Measurements from ENCODE around the gene CC2D1A. TPM values are rescaled to one million over a fixed set of nuclear protein-coding genes. Genes with fewer than 3 reads are reported as not detected.

The CC2D1A gene
- total and polyA plus RNA-seq, 2 donors from 2014 or later: 28.8 to 36.9 TPM

DNA sequence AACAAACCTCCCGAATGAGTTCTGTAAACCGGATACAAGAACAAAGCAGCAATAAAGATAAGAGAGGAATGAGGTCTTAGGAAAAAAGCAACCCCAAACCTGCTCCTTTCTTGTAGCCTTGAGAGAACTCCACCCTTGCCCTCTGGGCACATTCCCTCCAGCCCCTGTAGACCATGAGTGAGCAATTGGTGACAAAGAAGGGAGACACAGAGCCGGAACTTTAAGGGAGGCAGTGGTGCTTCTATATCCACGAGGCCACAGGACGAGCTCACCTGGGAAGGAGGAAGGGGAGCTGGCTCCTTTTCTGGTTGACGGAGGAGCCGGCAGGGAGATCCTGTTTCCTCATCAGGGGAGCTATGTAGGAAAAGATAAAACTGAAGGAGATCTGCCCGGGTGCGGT, 13.1 kb upstream of the CC2D1A start:
- TF ChIP-seq, protein P1, sequence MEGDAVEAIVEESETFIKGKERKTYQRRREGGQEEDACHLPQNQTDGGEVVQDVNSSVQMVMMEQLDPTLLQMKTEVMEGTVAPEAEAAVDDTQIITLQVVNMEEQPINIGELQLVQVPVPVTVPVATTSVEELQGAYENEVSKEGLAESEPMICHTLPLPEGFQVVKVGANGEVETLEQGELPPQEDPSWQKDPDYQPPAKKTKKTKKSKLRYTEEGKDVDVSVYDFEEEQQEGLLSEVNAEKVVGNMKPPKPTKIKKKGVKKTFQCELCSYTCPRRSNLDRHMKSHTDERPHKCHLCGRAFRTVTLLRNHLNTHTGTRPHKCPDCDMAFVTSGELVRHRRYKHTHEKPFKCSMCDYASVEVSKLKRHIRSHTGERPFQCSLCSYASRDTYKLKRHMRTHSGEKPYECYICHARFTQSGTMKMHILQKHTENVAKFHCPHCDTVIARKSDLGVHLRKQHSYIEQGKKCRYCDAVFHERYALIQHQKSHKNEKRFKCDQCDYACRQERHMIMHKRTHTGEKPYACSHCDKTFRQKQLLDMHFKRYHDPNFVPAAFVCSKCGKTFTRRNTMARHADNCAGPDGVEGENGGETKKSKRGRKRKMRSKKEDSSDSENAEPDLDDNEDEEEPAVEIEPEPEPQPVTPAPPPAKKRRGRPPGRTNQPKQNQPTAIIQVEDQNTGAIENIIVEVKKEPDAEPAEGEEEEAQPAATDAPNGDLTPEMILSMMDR (IDR thresholded peaks at IDR 0.05; ENCODE audit: borderline replicate concordance, extremely low read depth, insufficient read depth): no peak
- H3K27me3 ChIP-seq (ENCODE audit: control insufficient read depth, insufficient read depth, low read length): no peaks in the 10 kb centered on the region
- intact Hi-C loops (cut with DNase I): no loop called here
- H3K4me1 ChIP-seq (ENCODE audit: control insufficient read depth in 2 of 3, insufficient read depth in 2 of 3, low read depth in 1 of 3, low read length in 3 of 3): no peaks in the 10 kb centered on the region
- H3K4me3 ChIP-seq (ENCODE audit: low read length in 3 of 3): no peak overlapping the region
- H3K27ac ChIP-seq (ENCODE audit: low read depth in 2 of 2, low read length in 2 of 2): no peak overlapping the region
- H3K9me3 ChIP-seq (ENCODE audit: control insufficient read depth in 2 of 3, insufficient read depth in 1 of 3, low read length in 3 of 3): no peaks in the 10 kb centered on the region
- DNase-seq (no peak), FAIRE-seq (no peak)
- H3K9ac ChIP-seq (ENCODE audit: low read length in 3 of 3): no peak overlapping the region
- H3K36me3 ChIP-seq (ENCODE audit: control insufficient read depth in 2 of 3, insufficient read depth in 3 of 3, low read length in 3 of 3): no peaks in the 10 kb centered on the region

DNA sequence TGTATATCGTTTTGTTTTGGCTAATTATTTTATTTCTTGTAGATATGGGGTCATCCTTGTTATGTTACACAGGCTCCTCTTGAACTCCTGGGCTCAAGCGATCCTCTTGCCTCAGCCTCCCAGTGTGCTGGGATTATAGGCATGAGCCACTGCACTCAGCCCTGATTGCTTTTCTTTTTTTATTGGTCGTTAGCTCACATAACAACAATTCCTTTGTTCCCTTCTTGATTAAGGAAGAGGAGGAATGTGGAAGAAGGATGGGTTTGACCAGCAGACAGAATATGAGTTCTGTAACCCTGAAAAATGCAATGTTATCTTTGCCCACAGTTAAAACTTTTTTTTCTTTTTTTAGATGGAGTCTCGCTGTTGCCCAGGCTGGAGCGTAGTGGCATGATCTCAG, 11.4 kb upstream of the CC2D1A start:
- Histone ChIP-seq H3K27me3 (ENCODE audit: control insufficient read depth, insufficient read depth, low read length) (no peaks in the 10 kb centered on the region), H3K36me3 (ENCODE audit: control insufficient read depth in 2 of 3, insufficient read depth in 3 of 3, low read length in 3 of 3) (no peaks in the 10 kb centered on the region), H3K9ac (ENCODE audit: low read length in 3 of 3) (no peak overlapping the region), H3K4me1 (ENCODE audit: control insufficient read depth in 2 of 3, insufficient read depth in 2 of 3, low read depth in 1 of 3, low read length in 3 of 3) (no peaks in the 10 kb centered on the region), H3K9me3 (ENCODE audit: control insufficient read depth in 2 of 3, insufficient read depth in 1 of 3, low read length in 3 of 3) (no peaks in the 10 kb centered on the region), H3K4me3 (ENCODE audit: low read length in 3 of 3) (no peak overlapping the region), H3K27ac (ENCODE audit: low read depth in 2 of 2, low read length in 2 of 2) (no peak overlapping the region)
- no peak for FAIRE-seq
- TF ChIP-seq, protein P1 (IDR thresholded peaks at IDR 0.05; ENCODE audit: borderline replicate concordance, extremely low read depth, insufficient read depth): no peak
- no peak for DNase-seq
- intact Hi-C loops (cut with DNase I): no loop called here

DNA sequence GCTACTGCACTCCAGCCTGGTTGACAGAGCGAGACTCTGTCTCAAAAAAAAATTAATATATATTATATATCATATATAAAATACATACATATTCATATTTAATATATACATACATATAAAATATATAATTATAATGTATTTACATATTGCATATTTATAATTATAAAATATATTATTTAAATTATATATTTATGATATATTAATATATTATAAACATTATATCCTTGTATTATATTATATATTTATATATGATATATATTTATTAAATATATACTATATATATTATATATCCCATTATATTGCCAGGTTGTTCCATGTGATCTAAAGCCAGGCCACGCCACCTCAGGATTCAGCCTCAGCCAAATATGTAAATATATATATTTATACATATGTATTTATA, 9.8 kb upstream of the CC2D1A start:
- Histone ChIP-seq H3K4me1 (ENCODE audit: control insufficient read depth in 2 of 3, insufficient read depth in 2 of 3, low read depth in 1 of 3, low read length in 3 of 3) (no peaks in the 10 kb centered on the region), H3K27me3 (ENCODE audit: control insufficient read depth, insufficient read depth, low read length) (no peaks in the 10 kb centered on the region), H3K9ac (ENCODE audit: low read length in 3 of 3) (no peak overlapping the region), H3K9me3 (ENCODE audit: control insufficient read depth in 2 of 3, insufficient read depth in 1 of 3, low read length in 3 of 3) (no peaks in the 10 kb centered on the region), H3K36me3 (ENCODE audit: control insufficient read depth in 2 of 3, insufficient read depth in 3 of 3, low read length in 3 of 3) (no peaks in the 10 kb centered on the region), H3K4me3 (ENCODE audit: low read length in 3 of 3) (no peak overlapping the region), H3K27ac (ENCODE audit: low read depth in 2 of 2, low read length in 2 of 2) (no peak overlapping the region)
- intact Hi-C loops (cut with DNase I): no loop called here
- DNase-seq (no peak), FAIRE-seq (peak; percentile 95)
- TF ChIP-seq, protein P1 (IDR thresholded peaks at IDR 0.05; ENCODE audit: borderline replicate concordance, extremely low read depth, insufficient read depth): no peak

DNA sequence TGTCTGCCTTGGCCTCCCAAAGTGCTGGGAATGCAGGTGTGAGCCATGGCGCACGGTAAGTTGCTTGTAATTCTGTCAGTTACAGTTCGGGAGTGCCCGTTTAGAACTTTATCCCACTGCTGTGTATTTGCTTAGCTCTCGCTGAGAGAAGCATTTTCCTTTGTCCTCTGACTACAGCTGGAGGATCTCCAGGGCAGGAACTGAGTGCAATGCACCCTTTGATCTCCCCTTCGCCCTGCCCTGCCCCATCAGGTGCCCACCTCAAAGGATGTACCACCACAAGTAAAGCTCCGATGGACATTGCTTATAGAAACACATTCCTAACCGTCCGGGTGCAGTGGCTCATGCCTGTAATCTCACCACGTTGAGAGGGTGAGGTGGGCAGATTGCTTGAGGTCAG, 6.6 kb upstream of the CC2D1A start:
- TF ChIP-seq, protein P1 (IDR thresholded peaks at IDR 0.05; ENCODE audit: borderline replicate concordance, extremely low read depth, insufficient read depth): no peak
- H3K9ac ChIP-seq (ENCODE audit: low read length in 3 of 3): no peak overlapping the region
- H3K9me3 ChIP-seq (ENCODE audit: control insufficient read depth in 2 of 3, insufficient read depth in 1 of 3, low read length in 3 of 3): no peaks in the 10 kb centered on the region
- H3K27me3 ChIP-seq (ENCODE audit: control insufficient read depth, insufficient read depth, low read length): no peaks in the 10 kb centered on the region
- intact Hi-C loops (cut with DNase I): no loop called here
- DNase-seq (no peak), FAIRE-seq (no peak)
- no peak overlapping the region for H3K4me3 ChIP-seq (ENCODE audit: low read length in 3 of 3)
- H3K36me3 ChIP-seq (ENCODE audit: control insufficient read depth in 2 of 3, insufficient read depth in 3 of 3, low read length in 3 of 3): no peaks in the 10 kb centered on the region
- no peaks in the 10 kb centered on the region for H3K4me1 ChIP-seq (ENCODE audit: control insufficient read depth in 2 of 3, insufficient read depth in 2 of 3, low read depth in 1 of 3, low read length in 3 of 3)
- no peak overlapping the region for H3K27ac ChIP-seq (ENCODE audit: low read depth in 2 of 2, low read length in 2 of 2)

All from kidney (tissue), 14 donors.